Tibial artery (tissue), 4 donors: ENCODE results near the gene INPP5D.
A peak's percentile ranks its signal among the peaks of the same experiment; 100 is the strongest.

ENCODE experiments used
- DNase-seq, 2 donors: peaks; one replicate each; pipeline ENCODE4 v3.0.0-alpha.2; 2019
- H3K27ac ChIP-seq, 2 donors: fragments of 200-600 bp; sonication (generic) in 1 of 2; 1 replicate in 1 of 2; 2 replicates in 1 of 2; pipeline ENCODE4 v1.5.1; 2018 to 2019; ENCODE audit warnings: mild to moderate bottlenecking in 1 of 2
- H3K27me3 ChIP-seq, 2 donors: fragments of 200-600 bp; sonication (generic) in 1 of 2; one replicate each; pipeline versions ENCODE4 v1.5.1 to v1.6.0; 2016 to 2019
- H3K36me3 ChIP-seq, 3 donors: fragments of 200-600 bp; sonication (generic) in 2 of 3; one replicate each; pipeline ENCODE4 v1.5.1; 2016 to 2019; ENCODE audit warnings: mild to moderate bottlenecking in 2 of 3
- H3K4me1 ChIP-seq, 4 donors: fragments of 200-600 bp; sonication (generic) in 2 of 4; 1 replicate in 3 of 4; 2 replicates in 1 of 4; pipeline ENCODE4 v1.5.1; 2016 to 2019
- H3K4me3 ChIP-seq, 2 donors: fragments of 200-600 bp; sonication (generic) in 1 of 2; 1 replicate in 1 of 2; 2 replicates in 1 of 2; pipeline ENCODE4 v1.5.1; 2018 to 2019; ENCODE audit warnings: mild to moderate bottlenecking in 2 of 2
- H3K9me3 ChIP-seq, 3 donors: fragments of 200-600 bp; sonication (generic) in 1 of 3; one replicate each; pipeline ENCODE4 v1.5.1; 2016 to 2019
- intact Hi-C: fragments of 100-400 bp; cut with DNase I; formaldehyde crosslinking; loops from one replicate; pipeline ENCODE4 v1.15.0; 2023; ENCODE audit warnings: low total_unique reads
- TF ChIP-seq, protein P1 (sequence below), 2 experiments: fragments of 200-600 bp in 1 of 2; fragments of 450-650 bp in 1 of 2; IDR thresholded peaks; one replicate each; pipeline ENCODE4 v1.5.1; 2017 to 2019; ENCODE audit warnings: antibody characterized with exemption in 2 of 2, mild to moderate bottlenecking in 1 of 2, moderate library complexity in 1 of 2

INPP5D gene

DNA sequence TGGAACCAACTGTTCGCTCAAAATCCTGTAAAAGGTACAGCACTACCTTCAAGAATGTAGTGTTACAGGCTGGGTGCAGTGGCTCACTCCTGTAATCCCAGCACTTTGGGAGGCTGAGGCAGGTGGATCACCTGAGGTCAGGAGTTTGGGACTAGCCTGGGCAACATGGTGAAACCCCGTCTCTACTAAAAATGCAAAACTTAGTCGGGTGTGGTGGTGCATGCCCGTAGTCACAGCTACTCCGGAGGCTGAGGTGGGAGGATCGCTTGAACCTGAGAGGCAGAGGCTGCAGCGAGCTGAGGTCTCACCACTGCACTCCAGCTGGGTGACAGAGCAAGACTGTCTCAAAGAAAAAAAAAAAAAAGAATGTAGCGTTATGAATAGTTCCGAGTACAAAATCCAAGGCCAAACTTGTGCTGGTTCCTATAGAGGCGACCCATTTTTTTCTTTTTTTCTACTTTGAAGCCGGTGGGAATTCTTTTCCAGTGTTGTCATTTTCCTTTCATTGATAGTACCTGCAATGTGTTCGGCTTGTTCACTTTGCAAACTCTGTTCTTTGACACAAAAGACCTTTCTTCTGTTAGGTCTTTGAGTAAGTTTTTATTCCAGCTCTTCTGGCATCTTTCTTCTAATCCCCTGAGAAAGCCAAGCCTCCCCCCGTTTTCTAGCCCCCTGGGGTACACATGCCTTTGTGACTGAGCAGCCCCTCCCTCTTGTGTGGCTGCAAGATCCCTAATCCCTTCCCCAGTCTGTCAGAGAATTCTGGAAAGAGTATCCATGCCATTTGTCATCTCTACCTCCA is 25.1 kb downstream of the INPP5D start:
- TF ChIP-seq, protein P1, sequence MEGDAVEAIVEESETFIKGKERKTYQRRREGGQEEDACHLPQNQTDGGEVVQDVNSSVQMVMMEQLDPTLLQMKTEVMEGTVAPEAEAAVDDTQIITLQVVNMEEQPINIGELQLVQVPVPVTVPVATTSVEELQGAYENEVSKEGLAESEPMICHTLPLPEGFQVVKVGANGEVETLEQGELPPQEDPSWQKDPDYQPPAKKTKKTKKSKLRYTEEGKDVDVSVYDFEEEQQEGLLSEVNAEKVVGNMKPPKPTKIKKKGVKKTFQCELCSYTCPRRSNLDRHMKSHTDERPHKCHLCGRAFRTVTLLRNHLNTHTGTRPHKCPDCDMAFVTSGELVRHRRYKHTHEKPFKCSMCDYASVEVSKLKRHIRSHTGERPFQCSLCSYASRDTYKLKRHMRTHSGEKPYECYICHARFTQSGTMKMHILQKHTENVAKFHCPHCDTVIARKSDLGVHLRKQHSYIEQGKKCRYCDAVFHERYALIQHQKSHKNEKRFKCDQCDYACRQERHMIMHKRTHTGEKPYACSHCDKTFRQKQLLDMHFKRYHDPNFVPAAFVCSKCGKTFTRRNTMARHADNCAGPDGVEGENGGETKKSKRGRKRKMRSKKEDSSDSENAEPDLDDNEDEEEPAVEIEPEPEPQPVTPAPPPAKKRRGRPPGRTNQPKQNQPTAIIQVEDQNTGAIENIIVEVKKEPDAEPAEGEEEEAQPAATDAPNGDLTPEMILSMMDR (IDR thresholded peaks at IDR 0.05) = no peak
- peak in 1 of 2 donors; percentile 12 for DNase-seq
- no peaks in the 10 kb centered on the region for H3K9me3 ChIP-seq
- intact Hi-C loops = no loop called here
- no peaks in the 10 kb centered on the region for H3K4me1 ChIP-seq
- H3K36me3 ChIP-seq = no peaks in the 10 kb centered on the region
- H3K4me3 ChIP-seq = no peak overlapping the region
- H3K27ac ChIP-seq = no peak overlapping the region
- H3K27me3 ChIP-seq = no peaks in the 10 kb centered on the region

DNA sequence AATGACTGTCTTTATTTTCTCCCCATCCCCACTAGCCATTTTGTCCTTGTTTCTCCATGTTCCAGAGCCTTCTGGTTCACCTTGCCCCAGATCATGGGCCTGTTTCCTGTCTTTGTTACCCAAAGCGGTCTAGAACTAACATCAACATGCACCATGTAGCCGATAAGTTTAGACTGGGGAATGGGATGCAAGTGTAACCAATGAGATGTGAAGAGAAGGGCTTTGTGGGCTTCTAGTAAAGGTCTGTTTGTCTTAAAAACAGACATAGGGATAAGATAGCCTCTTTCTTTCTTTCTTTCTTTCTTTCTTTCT is 25.7 kb downstream of the INPP5D start:
- intact Hi-C loops = no loop called here
- Histone ChIP-seq H3K27ac (no peak overlapping the region), H3K36me3 (no peaks in the 10 kb centered on the region), H3K4me3 (no peak overlapping the region), H3K27me3 (no peaks in the 10 kb centered on the region), H3K9me3 (no peaks in the 10 kb centered on the region), H3K4me1 (no peaks in the 10 kb centered on the region)
- DNase-seq = no peak
- TF ChIP-seq, protein P1 (IDR thresholded peaks at IDR 0.05) = no peak

DNA sequence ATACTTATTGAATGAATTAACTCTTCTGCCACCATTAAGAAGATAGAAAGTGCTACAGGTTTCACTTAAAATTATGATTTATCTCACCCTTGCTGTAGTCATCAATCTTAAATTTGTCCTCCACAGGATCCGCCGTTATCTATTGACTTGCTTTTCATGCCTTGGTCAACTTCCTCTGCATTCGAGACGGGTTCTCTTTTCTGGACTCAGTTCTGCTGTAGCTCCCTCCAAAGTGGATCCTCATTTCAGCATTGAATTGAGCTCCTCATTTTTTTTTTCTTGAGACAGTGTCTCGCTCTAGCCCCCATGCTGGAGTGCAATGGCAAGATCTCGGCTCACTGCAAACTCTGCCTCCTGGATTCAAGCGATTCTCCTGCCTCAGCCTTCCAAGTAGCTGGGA is 27.6 kb downstream of the INPP5D start:
- Histone ChIP-seq H3K4me1 (no peaks in the 10 kb centered on the region), H3K9me3 (no peaks in the 10 kb centered on the region)

DNA sequence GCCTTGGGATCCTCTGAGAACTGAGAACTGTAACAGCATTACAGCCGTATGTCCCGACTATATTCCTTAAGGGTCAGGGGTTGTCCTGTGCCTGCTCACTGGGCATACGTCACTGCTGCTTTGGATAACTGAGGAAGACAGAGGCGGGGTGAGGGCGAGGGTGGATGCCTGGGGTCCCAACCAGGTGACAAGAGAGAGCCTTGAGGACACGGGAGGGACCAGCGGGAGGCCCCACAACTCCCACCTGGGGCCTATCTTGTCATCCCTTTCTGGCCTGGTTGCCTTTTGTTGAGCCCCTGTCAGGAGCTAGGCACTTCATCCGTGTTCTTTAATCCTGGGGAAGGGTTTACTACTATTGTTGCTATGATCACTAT is 28.8 kb downstream of the INPP5D start:
- intact Hi-C loops = no loop called here
- Histone ChIP-seq H3K9me3 (no peaks in the 10 kb centered on the region), H3K4me3 (no peak overlapping the region), H3K4me1 (no peaks in the 10 kb centered on the region), H3K36me3 (no peaks in the 10 kb centered on the region), H3K27ac (no peak overlapping the region), H3K27me3 (peaks cover 0 to 6% of the 10 kb centered on the region in 2 donors)
- peak in 1 of 2 donors; percentile 55 for DNase-seq
- TF ChIP-seq, protein P1 (IDR thresholded peaks at IDR 0.05) = no peak

More for the DNA sequence above, 27.6 kb downstream of the INPP5D start:
- intact Hi-C loops = no loop called here
- DNase-seq = peak in 1 of 2 donors; percentile 28
- peaks cover 0 to 6% of the 10 kb centered on the region in 2 donors for H3K27me3 ChIP-seq
- H3K27ac ChIP-seq = no peak overlapping the region
- TF ChIP-seq, protein P1 (IDR thresholded peaks at IDR 0.05) = no peak
- no peak overlapping the region for H3K4me3 ChIP-seq
- no peaks in the 10 kb centered on the region for H3K36me3 ChIP-seq

DNA sequence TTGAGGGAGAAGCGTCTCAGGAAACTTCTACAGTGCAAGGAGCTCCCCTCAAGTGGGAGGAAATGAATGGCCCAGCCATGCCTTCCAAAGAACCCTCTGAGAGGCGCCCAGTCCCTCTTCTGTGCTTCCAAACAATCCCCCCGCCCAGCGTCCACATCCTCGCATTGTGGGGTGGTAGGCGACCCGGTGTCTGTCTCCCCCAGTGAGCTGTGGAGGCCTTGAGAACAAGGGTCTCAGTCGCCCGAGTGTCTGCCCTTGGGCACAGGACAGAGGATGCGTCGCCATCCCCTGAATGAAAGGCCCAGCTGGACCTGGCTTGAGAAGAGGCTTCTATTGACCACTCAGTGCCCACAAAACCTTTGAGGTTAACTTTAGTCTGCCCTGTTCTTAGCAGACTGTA is 29.7 kb downstream of the INPP5D start:
- intact Hi-C loops = no loop called here
- Histone ChIP-seq H3K4me1 (no peaks in the 10 kb centered on the region), H3K9me3 (no peaks in the 10 kb centered on the region), H3K36me3 (no peaks in the 10 kb centered on the region), H3K27me3 (peaks cover 0 to 6% of the 10 kb centered on the region in 2 donors), H3K4me3 (no peak overlapping the region), H3K27ac (no peak overlapping the region)
- TF ChIP-seq, protein P1 (IDR thresholded peaks at IDR 0.05) = no peak
- peak in 1 of 2 donors; percentile 43 for DNase-seq
